Erythroblast (primary cell): ENCODE measurements around the gene CDC23.

Experiments
- DNase-seq, 2 experiments: peaks; one replicate each; lab custom pipeline; 2025; lab: John Stamatoyannopoulos, UW
- GATA1 ChIP-seq: IDR thresholded peaks from 2 replicates; pipeline ENCODE4 v1.6.1; 2011; ENCODE audit warnings: low read depth, mild to moderate bottlenecking, control low read depth, low read length, moderate library complexity
- POLR2A ChIP-seq: IDR thresholded peaks from 2 replicates; pipeline ENCODE4 v1.6.1; 2011; ENCODE audit warnings: mild to moderate bottlenecking, low read length

Gene CDC23

DNA sequence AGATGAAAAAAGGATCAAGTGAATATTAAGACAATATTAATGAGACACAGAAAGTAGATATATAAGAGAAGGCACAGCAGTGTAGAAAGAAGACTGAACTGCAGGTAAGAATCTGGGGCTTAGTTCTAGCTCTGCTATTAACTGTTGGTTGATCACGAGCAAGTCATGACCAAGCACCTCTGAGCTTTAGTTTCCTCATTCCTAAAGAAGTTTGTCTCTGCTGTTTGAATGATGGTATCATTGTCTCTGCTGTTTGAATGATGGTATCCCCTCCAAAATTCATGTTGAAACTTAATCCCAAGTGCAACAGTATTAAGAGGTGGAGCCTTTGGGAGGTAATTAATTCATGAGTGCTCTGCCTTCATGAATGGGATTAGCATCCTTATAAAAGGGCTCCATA is 71.4 kb downstream of the CDC23 start:
- TF ChIP-seq POLR2A (no peak), GATA1 (no peak)
- DNase-seq: no peak

DNA sequence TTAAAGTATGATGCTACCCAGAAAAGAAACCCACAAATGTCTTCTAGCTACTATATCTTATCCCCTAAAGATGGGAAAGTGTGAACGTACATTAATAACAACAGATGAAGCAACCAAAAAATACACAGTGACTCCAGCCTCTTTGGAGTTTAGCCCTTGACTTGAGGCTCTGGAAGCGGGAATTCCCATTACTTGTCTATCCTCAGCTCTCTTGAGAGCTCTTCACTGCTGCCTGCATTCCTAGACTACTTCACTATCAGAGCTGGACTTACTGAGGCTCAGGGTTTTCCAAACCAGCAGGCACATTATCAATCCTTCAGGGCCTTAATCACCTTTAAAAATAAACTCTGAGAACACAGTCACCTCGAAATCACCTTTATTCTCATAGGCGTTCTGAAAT is 72.9 kb downstream of the CDC23 start:
- TF ChIP-seq GATA1 (no peak), POLR2A (no peak)
- DNase-seq: no peak

DNA sequence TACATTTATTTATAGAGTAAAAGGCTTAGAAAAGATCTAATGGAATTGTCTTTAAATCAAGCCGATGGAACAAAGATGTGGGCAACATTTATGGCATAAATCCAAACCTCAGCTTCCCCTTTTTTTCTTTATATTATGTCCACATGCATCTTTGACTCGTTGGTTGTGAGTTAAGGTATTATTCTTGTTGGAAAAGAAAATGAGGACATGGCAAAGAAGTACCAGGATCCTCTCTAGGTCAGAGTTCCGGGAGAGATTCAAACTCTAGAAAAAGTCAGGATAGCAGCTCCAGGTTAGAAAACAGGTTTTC is 73.4 kb downstream of the CDC23 start:
- DNase-seq: no peak
- no peak for TF ChIP-seq POLR2A
- TF ChIP-seq GATA1: no peak

DNA sequence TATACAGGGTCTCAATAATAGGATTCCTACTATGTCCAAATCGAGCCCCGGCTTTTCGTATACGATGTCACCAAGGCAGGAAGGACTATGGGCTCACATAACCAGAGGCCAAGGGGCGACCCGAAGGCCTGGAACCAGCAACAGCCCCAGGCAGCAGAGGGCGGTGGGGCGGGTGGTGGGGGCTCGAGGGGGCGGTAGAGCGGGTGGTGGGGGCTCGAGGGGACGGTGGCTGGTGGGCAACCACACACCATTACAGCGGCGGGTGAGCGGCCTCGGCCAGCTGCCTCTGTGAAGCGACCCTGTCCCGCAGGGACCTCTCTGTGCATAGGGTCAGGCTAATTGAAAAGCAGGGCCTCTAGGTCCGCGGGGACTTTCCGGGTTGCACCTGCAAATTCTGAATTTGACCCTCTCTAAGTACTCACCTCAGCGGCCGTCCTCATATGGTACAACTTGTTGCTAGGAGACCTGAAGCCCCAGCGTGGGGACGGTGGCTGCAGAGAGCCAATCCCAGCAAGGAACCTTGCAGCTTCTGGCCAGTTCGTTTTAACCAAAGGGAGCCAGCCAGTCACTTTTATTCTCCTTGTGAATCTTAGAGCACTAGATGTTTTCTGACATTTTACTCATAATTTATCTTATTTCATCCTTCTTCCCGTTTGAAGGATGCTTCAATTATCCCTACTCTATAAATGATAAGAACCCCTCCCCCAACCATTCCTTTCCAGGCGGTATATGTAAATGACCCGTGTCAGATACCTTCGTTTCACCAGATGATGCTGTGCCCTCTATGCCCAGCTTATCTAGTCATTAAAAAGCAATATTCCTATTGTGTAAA is 74.0 kb downstream of the CDC23 start, which contains the start of gene NME5:
NME5 (minus strand) TSS at position 480 of the 832 bp plus-strand sequence. CDS start 648 bp downstream, outside the sequence.
- TF ChIP-seq POLR2A: no peak
- TF ChIP-seq GATA1: no peak
- DNase-seq: peak; percentile 35 to 66
